Thyroid gland (tissue), 4 donors: Measurements from ENCODE around the gene COL4A4.

Source experiments
- CTCF ChIP-seq, 6 experiments: fragments of 200-600 bp in 3 of 6; fragments of 450-650 bp in 3 of 6; sonication (generic) in 3 of 6; IDR thresholded peaks; one replicate each; pipeline ENCODE4 v1.5.1; 2016 to 2019; ENCODE audit warnings: antibody characterized with exemption in 6 of 6, mild to moderate bottlenecking in 2 of 6, inconsistent platforms in 1 of 6, moderate library complexity in 1 of 6
- POLR2A ChIP-seq, 2 donors: fragments of 450-650 bp; IDR thresholded peaks; one replicate each; pipeline ENCODE4 v1.6.1; 2017; ENCODE audit warnings: antibody characterized with exemption in 2 of 2, mild to moderate bottlenecking in 2 of 2, moderate library complexity in 1 of 2

GRCh38 chr2:227154986-227155774, 8.8 kb downstream of the COL4A4 start:
- TF ChIP-seq CTCF (IDR thresholded peaks at IDR 0.05) (no peak), POLR2A (IDR thresholded peaks at IDR 0.05) (no peak)
